ENCODE measurements around the gene MAGI1.
"Not testable (repeated sequence)": the region's sequence is repeated elsewhere in the genome, so short reads cannot be mapped to it uniquely, and the experiment has no call there.

Gene MAGI1

GRCh38 chr3:66037986-66038369 lies 740 bp downstream of the MAGI1 start:
- DNase-seq = no peak

- DNase-seq = no peak
These were observed 1.3 kb downstream of the MAGI1 start for GRCh38 chr3:66037330-66037985.

- no peak for DNase-seq
These were observed 2.1 kb downstream of the MAGI1 start for GRCh38 chr3:66036586-66037148.

- DNase-seq = no peak
These were observed 2.8 kb downstream of the MAGI1 start for GRCh38 chr3:66035763-66036477.

- no peak for DNase-seq
These were observed 5.2 kb downstream of the MAGI1 start for GRCh38 chr3:66033241-66034138.

GRCh38 chr3:66031102-66031698 lies 7.5 kb downstream of the MAGI1 start:
- DNase-seq = no peak

- DNase-seq = no peak
These were observed 9.3 kb downstream of the MAGI1 start for GRCh38 chr3:66029443-66029842.

GRCh38 chr3:66029014-66029413 lies 9.7 kb downstream of the MAGI1 start:
- no peak for DNase-seq

- DNase-seq = no peak
These were observed 10.3 kb downstream of the MAGI1 start for GRCh38 chr3:66028457-66028856.

- DNase-seq = not testable (repeated sequence)
These were observed 11.6 kb downstream of the MAGI1 start for GRCh38 chr3:66027099-66027498.

- DNase-seq = no peak
These were observed 14.9 kb downstream of the MAGI1 start for GRCh38 chr3:66023738-66024385.

GRCh38 chr3:66023229-66023628 lies 15.5 kb downstream of the MAGI1 start:
- no peak for DNase-seq

GRCh38 chr3:66021731-66022131 lies 17.0 kb downstream of the MAGI1 start:
- DNase-seq = no peak

- no peak for DNase-seq
These were observed 18.8 kb downstream of the MAGI1 start for GRCh38 chr3:66019896-66020295.

GRCh38 chr3:66018057-66019033 lies 20.4 kb downstream of the MAGI1 start:
- no peak for DNase-seq

- DNase-seq = no peak
These were observed 21.1 kb downstream of the MAGI1 start for GRCh38 chr3:66017591-66017990.

GRCh38 chr3:66017084-66017483 lies 21.6 kb downstream of the MAGI1 start:
- DNase-seq = no peak

- no peak for DNase-seq
These were observed 22.9 kb downstream of the MAGI1 start for GRCh38 chr3:66015841-66016240.

- DNase-seq = no peak
These were observed 24.1 kb downstream of the MAGI1 start for GRCh38 chr3:66014651-66015050.

GRCh38 chr3:66014056-66014455 lies 24.7 kb downstream of the MAGI1 start:
- no peak for DNase-seq

- no peak for DNase-seq
These were observed 26.0 kb downstream of the MAGI1 start for GRCh38 chr3:66012711-66013110.

Measured in AML-193 (cell line).